Suprapubic skin (tissue), 4 donors: ENCODE measurements around the gene AKT1S1.

Experiments
- CTCF ChIP-seq, 2 donors: fragments of 200-600 bp in 1 of 2; fragments of 450-650 bp in 1 of 2; sonication (generic) in 1 of 2; IDR thresholded peaks; one replicate each; pipeline ENCODE4 v1.5.1; 2016 to 2019; ENCODE audit warnings: antibody characterized with exemption in 2 of 2, mild to moderate bottlenecking in 1 of 2, moderate library complexity in 1 of 2
- EP300 ChIP-seq: sonication (generic); formaldehyde crosslinking; IDR thresholded peaks from one replicate; pipeline ENCODE4 v1.6.1; 2017; ENCODE audit warnings: antibody characterized with exemption
- POLR2A ChIP-seq, 2 donors: fragments of 450-650 bp; IDR thresholded peaks; one replicate each; pipeline ENCODE4 v1.6.1; 2017; ENCODE audit warnings: antibody characterized with exemption in 2 of 2, mild to moderate bottlenecking in 2 of 2, moderate library complexity in 2 of 2
- POLR2AphosphoS5 ChIP-seq, 3 donors: sonication (generic); formaldehyde crosslinking; IDR thresholded peaks; one replicate each; pipeline ENCODE4 v1.6.1; 2017; ENCODE audit warnings: antibody characterized with exemption in 3 of 3

GRCh38 chr19:49861541-49862378 lies 15.4 kb downstream of the AKT1S1 start:
- no peak for TF ChIP-seq POLR2AphosphoS5 (IDR thresholded peaks at IDR 0.05)
- no peak for TF ChIP-seq CTCF (IDR thresholded peaks at IDR 0.05)
- TF ChIP-seq POLR2A (IDR thresholded peaks at IDR 0.05): no peak
- no peak for TF ChIP-seq EP300
